GM12892 (cell line): Measurements from ENCODE around the gene NID1.
A peak's percentile ranks its signal among the peaks of the same experiment; 100 is the strongest.

Experiments
- DNase-seq: peaks from one replicate; pipeline ENCODE4 v3.0.0; 2011; ENCODE audit not compliant: insufficient read length
- FAIRE-seq: peaks from 2 replicates; lab custom pipeline; 2011; peaks lifted over from hg19 to GRCh38; lab: Jason Lieb, UNC
- POLR2A ChIP-seq: IDR thresholded peaks from 2 replicates; pipeline ENCODE4 v1.6.1; 2011; ENCODE audit warnings: low read depth, low read length, control low read depth
- POLR2AphosphoS5 ChIP-seq: IDR thresholded peaks from 2 replicates; pipeline ENCODE4 v1.6.1; 2011; ENCODE audit warnings: low read depth, low read length, control low read depth
- TAF1 ChIP-seq: IDR thresholded peaks from 2 replicates; pipeline ENCODE4 v1.6.1; 2011; ENCODE audit warnings: low read depth, mild to moderate bottlenecking, control low read depth, low read length, borderline replicate concordance

The NID1 gene

GRCh38 chr1:235945775-235946570 is 118.9 kb downstream of the NID1 start:
- FAIRE-seq: peak; percentile 88
- DNase-seq: peak; percentile 49
- no peak for TF ChIP-seq POLR2A

GRCh38 chr1:235943581-235944114 is 121.2 kb downstream of the NID1 start:
- TF ChIP-seq POLR2A (no peak), TAF1 (no peak), POLR2AphosphoS5 (no peak)
- DNase-seq: no peak
- no peak for FAIRE-seq

- FAIRE-seq (no peak), DNase-seq (no peak)
- TF ChIP-seq POLR2AphosphoS5: no peak
- TF ChIP-seq POLR2A: no peak
- no peak for TF ChIP-seq TAF1
Measured at GRCh38 chr1:235942979-235943575, 121.8 kb downstream of the NID1 start.

GRCh38 chr1:235942625-235942934 is 122.3 kb downstream of the NID1 start:
- FAIRE-seq: no peak

GRCh38 chr1:235941876-235942624 is 122.8 kb downstream of the NID1 start:
- DNase-seq: no peak
- TF ChIP-seq POLR2A: no peak
- no peak for TF ChIP-seq POLR2AphosphoS5
- TF ChIP-seq TAF1: no peak
- no peak for FAIRE-seq

More at GRCh38 chr1:235942625-235942934, 122.3 kb downstream of the NID1 start:
- TF ChIP-seq POLR2AphosphoS5 (no peak), POLR2A (no peak), TAF1 (no peak)
- no peak for DNase-seq

- no peak for FAIRE-seq
- no peak for DNase-seq
Measured at GRCh38 chr1:235940285-235940684, 124.6 kb downstream of the NID1 start.

GRCh38 chr1:235939480-235939775 is 125.5 kb downstream of the NID1 start:
- FAIRE-seq (no peak), DNase-seq (no peak)
- TF ChIP-seq POLR2AphosphoS5 (no peak), TAF1 (no peak), POLR2A (no peak)

More at GRCh38 chr1:235940285-235940684, 124.6 kb downstream of the NID1 start:
- TF ChIP-seq TAF1: no peak
- no peak for TF ChIP-seq POLR2AphosphoS5
- no peak for TF ChIP-seq POLR2A

- DNase-seq (no peak), FAIRE-seq (peak; percentile 86)
- TF ChIP-seq TAF1: no peak
- no peak for TF ChIP-seq POLR2AphosphoS5
- TF ChIP-seq POLR2A: no peak
Measured at GRCh38 chr1:235938709-235939479, 126.0 kb downstream of the NID1 start.

GRCh38 chr1:235937123-235937522 is 127.8 kb downstream of the NID1 start:
- TF ChIP-seq POLR2AphosphoS5: no peak
- no peak for TF ChIP-seq TAF1
- no peak for TF ChIP-seq POLR2A
- FAIRE-seq (peak; percentile 24), DNase-seq (no peak)

- no peak for FAIRE-seq
- no peak for DNase-seq
- TF ChIP-seq POLR2AphosphoS5 (no peak), TAF1 (no peak), POLR2A (no peak)
Measured at GRCh38 chr1:235935235-235936225, 129.4 kb downstream of the NID1 start.

GRCh38 chr1:235933766-235934116 is 131.1 kb downstream of the NID1 start:
- TF ChIP-seq POLR2AphosphoS5: no peak

More at GRCh38 chr1:235933766-235934116, 131.1 kb downstream of the NID1 start:
- DNase-seq (no peak), FAIRE-seq (no peak)
